Mammary epithelial cell (primary cell): ENCODE measurements around the gene PNPLA3.

Experiments
- EZH2 ChIP-seq: IDR thresholded peaks from 2 replicates; pipeline ENCODE4 v1.6.1; 2012; ENCODE audit warnings: low read length, inconsistent platforms, borderline replicate concordance
- TF ChIP-seq, protein P1 (sequence below), 2 donors: IDR thresholded peaks in 1 of 2; conservative IDR thresholded peaks in 1 of 2; 2 replicates each; pipeline ENCODE4 v1.5.1; 2011 to 2012; ENCODE audit warnings: inconsistent platforms in 2 of 2, low read length in 2 of 2, mild to moderate bottlenecking in 2 of 2, control low read depth in 1 of 2, low read depth in 1 of 2; ENCODE audit not compliant: insufficient read depth in 1 of 2; ENCODE audit errors: extremely low read depth in 1 of 2

DNA sequence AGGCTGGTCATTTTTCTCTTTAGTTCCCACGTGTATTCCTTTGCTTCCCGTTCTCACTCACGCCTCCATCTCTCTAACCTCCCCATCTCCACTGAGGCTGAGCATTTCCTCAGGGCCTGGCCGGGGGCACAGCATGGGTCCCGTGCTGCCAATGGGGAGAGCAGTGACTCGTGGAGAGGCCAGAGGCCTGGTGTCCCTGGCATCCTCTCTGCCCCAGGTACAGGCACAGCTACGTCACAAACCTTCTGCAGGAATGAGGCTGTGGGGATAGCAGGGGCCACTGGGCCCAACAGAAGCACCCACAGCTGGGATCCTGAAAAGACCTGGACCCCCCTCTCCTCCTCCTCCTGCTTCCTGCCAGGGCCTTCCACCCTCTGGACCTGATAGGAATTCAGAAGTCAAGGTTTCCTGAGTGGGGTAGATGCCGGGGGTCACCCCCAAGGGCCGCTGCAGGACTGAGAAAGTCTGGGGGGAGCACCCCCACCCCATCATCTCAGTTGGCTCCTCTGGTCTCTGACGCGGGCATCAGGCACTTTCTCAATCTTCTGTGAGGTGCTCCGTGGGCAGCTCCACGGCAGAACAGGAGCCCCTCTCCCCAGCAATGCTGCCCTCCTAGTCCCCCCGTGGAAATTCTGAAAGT is 43.6 kb upstream of the PNPLA3 start:
- TF ChIP-seq, protein P1, sequence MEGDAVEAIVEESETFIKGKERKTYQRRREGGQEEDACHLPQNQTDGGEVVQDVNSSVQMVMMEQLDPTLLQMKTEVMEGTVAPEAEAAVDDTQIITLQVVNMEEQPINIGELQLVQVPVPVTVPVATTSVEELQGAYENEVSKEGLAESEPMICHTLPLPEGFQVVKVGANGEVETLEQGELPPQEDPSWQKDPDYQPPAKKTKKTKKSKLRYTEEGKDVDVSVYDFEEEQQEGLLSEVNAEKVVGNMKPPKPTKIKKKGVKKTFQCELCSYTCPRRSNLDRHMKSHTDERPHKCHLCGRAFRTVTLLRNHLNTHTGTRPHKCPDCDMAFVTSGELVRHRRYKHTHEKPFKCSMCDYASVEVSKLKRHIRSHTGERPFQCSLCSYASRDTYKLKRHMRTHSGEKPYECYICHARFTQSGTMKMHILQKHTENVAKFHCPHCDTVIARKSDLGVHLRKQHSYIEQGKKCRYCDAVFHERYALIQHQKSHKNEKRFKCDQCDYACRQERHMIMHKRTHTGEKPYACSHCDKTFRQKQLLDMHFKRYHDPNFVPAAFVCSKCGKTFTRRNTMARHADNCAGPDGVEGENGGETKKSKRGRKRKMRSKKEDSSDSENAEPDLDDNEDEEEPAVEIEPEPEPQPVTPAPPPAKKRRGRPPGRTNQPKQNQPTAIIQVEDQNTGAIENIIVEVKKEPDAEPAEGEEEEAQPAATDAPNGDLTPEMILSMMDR (conservative IDR thresholded peaks at IDR 0.05 in 1 of 2, IDR thresholded peaks at IDR 0.05 in 1 of 2; ENCODE audit: extremely low read depth in 1 of 2, insufficient read depth in 1 of 2, low read depth in 1 of 2, low read length in 2 of 2) = no peak
- no peak for TF ChIP-seq EZH2
